GM12878 (cell line): ENCODE data around the gene C14orf119.

Experiments
- BRCA1 ChIP-seq: IDR thresholded peaks from 2 replicates; pipeline ENCODE4 v1.6.1; 2011; ENCODE audit warnings: low read depth, low read length, improper control_type of control experiment
- EP300 ChIP-seq, 2 experiments: fragments of 150-350 bp in 1 of 2; IDR thresholded peaks; 2 replicates each; pipeline ENCODE4 v1.6.1; 2011 to 2012; ENCODE audit warnings: low read depth in 2 of 2, low read length in 2 of 2, borderline replicate concordance in 1 of 2, improper control_type of control experiment in 1 of 2, inconsistent platforms in 1 of 2; ENCODE audit not compliant: control insufficient read depth in 1 of 2
- JUND ChIP-seq: IDR thresholded peaks from 2 replicates; pipeline ENCODE4 v1.6.1; 2012; ENCODE audit warnings: low read depth, mild to moderate bottlenecking, low read length, improper control_type of control experiment, moderate library complexity
- KDM1A ChIP-seq: fragments of 200-600 bp; sonication (generic); IDR thresholded peaks from 2 replicates; pipeline ENCODE4 v1.6.1; 2016; ENCODE audit warnings: borderline replicate concordance
- RAD21 ChIP-seq: IDR thresholded peaks from 2 replicates; pipeline ENCODE4 v1.6.1; 2011; ENCODE audit warnings: mild to moderate bottlenecking, low read depth, low read length, moderate library complexity; ENCODE audit not compliant: insufficient read depth
- TAF1 ChIP-seq: IDR thresholded peaks from 2 replicates; pipeline ENCODE4 v1.6.1; 2011; ENCODE audit warnings: mild to moderate bottlenecking, low read depth, low read length, borderline replicate concordance

GRCh38 chr14:23109769-23110168 is 14.5 kb downstream of the C14orf119 start:
- no peak for TF ChIP-seq EP300 (IDR thresholded peaks at IDR 0.05; ENCODE audit: borderline replicate concordance in 1 of 2, control insufficient read depth in 1 of 2, low read depth in 2 of 2, low read length in 2 of 2)
- no peak for TF ChIP-seq BRCA1
- TF ChIP-seq RAD21, result no peak
- no peak for TF ChIP-seq JUND
- TF ChIP-seq KDM1A, result no peak
- TF ChIP-seq TAF1, result no peak
